ENCODE results near the gene TYROBP. TPM values are rescaled to one million over a fixed set of nuclear protein-coding genes. Genes with fewer than 3 reads are reported as not detected.

Gene TYROBP
- total RNA-seq, 1 experiment from 2014 or later, result not detected

DNA sequence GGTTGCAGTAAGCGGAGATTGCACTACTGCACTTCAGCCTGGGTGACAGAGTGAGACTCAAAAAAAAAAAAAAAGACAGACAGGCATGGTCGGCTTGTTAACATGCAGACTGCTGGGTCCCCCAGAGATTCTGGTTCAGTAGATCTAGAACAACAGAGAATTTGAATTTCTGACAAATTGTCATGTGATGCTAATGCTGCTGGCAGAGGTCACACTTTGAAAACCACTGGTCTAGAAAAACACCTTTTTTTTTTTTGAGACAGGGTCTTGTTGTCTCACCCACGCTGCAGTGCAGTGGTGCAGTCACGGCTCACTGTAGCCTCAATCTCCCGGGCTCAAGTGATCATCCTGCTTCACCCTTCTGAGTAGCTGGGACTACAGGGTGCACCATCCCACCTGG, 20.4 kb upstream of the TYROBP start:
- BruUV-seq (replicated peaks), result no TSS peak
- CTCF ChIA-PET, result no interaction called here
- Histone ChIP-seq H3K27ac (ENCODE audit: low read length) (no peak overlapping the region), H3K27me3 (ENCODE audit: control insufficient read depth, insufficient read depth, low read length) (no peaks in the 10 kb centered on the region), H3K4me3 (ENCODE audit: low read depth in 2 of 2, low read length in 2 of 2) (no peak overlapping the region), H3K4me1 (ENCODE audit: control insufficient read depth, insufficient read depth, low read length) (peaks cover 8% of the 10 kb centered on the region), H3K36me3 (ENCODE audit: control insufficient read depth, insufficient read depth, low read length) (no peaks in the 10 kb centered on the region), H3K9me3 (ENCODE audit: control insufficient read depth, insufficient read depth, low read depth, low read length) (peaks cover 6% of the 10 kb centered on the region; the same call in 1 of the 2 replicates)
- ATAC-seq (no peak), DNase-seq (ENCODE audit: low read depth, low spot score) (no peak)
- in situ Hi-C loops (cut with HindIII; ENCODE audit: low pct_unique_long_range_greater_than_20kb, low sequenced_read_pairs) (no loop called here), intact Hi-C loops (cut with micrococcal nuclease; ENCODE audit: unreplicated experiment) (no loop called here)
- POLR2A ChIA-PET, result no interaction called here
- TF ChIP-seq SIN3A (IDR thresholded peaks at IDR 0.05; ENCODE audit: borderline replicate concordance, insufficient read depth, low read depth, low read length) (no peak), TCF7L2 (IDR thresholded peaks at IDR 0.05; ENCODE audit: low read depth, low read length) (no peak), POLR2AphosphoS5 (IDR thresholded peaks at IDR 0.05; ENCODE audit: low read depth, low read length) (no peak)
- TF ChIP-seq, protein P1, sequence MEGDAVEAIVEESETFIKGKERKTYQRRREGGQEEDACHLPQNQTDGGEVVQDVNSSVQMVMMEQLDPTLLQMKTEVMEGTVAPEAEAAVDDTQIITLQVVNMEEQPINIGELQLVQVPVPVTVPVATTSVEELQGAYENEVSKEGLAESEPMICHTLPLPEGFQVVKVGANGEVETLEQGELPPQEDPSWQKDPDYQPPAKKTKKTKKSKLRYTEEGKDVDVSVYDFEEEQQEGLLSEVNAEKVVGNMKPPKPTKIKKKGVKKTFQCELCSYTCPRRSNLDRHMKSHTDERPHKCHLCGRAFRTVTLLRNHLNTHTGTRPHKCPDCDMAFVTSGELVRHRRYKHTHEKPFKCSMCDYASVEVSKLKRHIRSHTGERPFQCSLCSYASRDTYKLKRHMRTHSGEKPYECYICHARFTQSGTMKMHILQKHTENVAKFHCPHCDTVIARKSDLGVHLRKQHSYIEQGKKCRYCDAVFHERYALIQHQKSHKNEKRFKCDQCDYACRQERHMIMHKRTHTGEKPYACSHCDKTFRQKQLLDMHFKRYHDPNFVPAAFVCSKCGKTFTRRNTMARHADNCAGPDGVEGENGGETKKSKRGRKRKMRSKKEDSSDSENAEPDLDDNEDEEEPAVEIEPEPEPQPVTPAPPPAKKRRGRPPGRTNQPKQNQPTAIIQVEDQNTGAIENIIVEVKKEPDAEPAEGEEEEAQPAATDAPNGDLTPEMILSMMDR (IDR thresholded peaks at IDR 0.05), result no peak
- TF ChIP-seq, protein P2, sequence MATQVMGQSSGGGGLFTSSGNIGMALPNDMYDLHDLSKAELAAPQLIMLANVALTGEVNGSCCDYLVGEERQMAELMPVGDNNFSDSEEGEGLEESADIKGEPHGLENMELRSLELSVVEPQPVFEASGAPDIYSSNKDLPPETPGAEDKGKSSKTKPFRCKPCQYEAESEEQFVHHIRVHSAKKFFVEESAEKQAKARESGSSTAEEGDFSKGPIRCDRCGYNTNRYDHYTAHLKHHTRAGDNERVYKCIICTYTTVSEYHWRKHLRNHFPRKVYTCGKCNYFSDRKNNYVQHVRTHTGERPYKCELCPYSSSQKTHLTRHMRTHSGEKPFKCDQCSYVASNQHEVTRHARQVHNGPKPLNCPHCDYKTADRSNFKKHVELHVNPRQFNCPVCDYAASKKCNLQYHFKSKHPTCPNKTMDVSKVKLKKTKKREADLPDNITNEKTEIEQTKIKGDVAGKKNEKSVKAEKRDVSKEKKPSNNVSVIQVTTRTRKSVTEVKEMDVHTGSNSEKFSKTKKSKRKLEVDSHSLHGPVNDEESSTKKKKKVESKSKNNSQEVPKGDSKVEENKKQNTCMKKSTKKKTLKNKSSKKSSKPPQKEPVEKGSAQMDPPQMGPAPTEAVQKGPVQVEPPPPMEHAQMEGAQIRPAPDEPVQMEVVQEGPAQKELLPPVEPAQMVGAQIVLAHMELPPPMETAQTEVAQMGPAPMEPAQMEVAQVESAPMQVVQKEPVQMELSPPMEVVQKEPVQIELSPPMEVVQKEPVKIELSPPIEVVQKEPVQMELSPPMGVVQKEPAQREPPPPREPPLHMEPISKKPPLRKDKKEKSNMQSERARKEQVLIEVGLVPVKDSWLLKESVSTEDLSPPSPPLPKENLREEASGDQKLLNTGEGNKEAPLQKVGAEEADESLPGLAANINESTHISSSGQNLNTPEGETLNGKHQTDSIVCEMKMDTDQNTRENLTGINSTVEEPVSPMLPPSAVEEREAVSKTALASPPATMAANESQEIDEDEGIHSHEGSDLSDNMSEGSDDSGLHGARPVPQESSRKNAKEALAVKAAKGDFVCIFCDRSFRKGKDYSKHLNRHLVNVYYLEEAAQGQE (IDR thresholded peaks at IDR 0.05; ENCODE audit: insufficient read depth in 1 of 2, low read depth in 2 of 2, low read length in 1 of 2), result no peak

DNA sequence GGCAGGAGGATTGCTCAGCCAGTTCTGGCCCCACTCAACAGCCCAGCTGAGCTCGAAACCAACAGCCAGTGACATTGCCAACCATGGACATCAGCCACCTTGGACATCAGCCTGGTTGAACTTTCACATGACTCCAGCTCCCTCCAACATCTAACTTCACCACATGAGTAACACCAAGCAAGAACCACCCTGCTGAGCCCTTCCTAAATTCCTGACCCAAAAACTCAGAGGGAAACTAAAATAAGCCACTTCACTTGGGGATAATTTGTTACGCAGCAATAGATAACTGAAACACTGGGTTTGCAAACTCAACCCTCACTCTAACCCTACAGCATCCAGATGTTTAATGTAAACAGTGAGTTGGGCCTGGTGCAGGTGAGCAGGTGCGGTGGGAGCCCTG, 17.4 kb upstream of the TYROBP start:
- in situ Hi-C loops (cut with HindIII; ENCODE audit: low pct_unique_long_range_greater_than_20kb, low sequenced_read_pairs) (no loop called here), intact Hi-C loops (cut with micrococcal nuclease; ENCODE audit: unreplicated experiment) (no loop called here)
- ChIA-PET CTCF (no interaction called here), POLR2A (no interaction called here)
- TF ChIP-seq, protein P1 (IDR thresholded peaks at IDR 0.05), result no peak
- TF ChIP-seq POLR2AphosphoS5 (IDR thresholded peaks at IDR 0.05; ENCODE audit: low read depth, low read length) (no peak), TCF7L2 (IDR thresholded peaks at IDR 0.05; ENCODE audit: low read depth, low read length) (no peak), SIN3A (IDR thresholded peaks at IDR 0.05; ENCODE audit: borderline replicate concordance, insufficient read depth, low read depth, low read length) (no peak)
- TF ChIP-seq, protein P2 (IDR thresholded peaks at IDR 0.05; ENCODE audit: insufficient read depth in 1 of 2, low read depth in 2 of 2, low read length in 1 of 2), result no peak
- DNase-seq (ENCODE audit: low read depth, low spot score) (no peak), ATAC-seq (no peak)
- no peaks in the 10 kb centered on the region for H3K4me1 ChIP-seq (ENCODE audit: control insufficient read depth, insufficient read depth, low read length)
- no peak overlapping the region for H3K4me3 ChIP-seq (ENCODE audit: low read depth in 2 of 2, low read length in 2 of 2)
- peaks cover 6% of the 10 kb centered on the region; the same call in 1 of the 2 replicates for H3K9me3 ChIP-seq (ENCODE audit: control insufficient read depth, insufficient read depth, low read depth, low read length)
- BruUV-seq (replicated peaks), result no TSS peak
- H3K27ac ChIP-seq (ENCODE audit: low read length), result no peak overlapping the region
- H3K36me3 ChIP-seq (ENCODE audit: control insufficient read depth, insufficient read depth, low read length), result no peaks in the 10 kb centered on the region
- H3K27me3 ChIP-seq (ENCODE audit: control insufficient read depth, insufficient read depth, low read length), result no peaks in the 10 kb centered on the region
